ENCODE measurements around the gene CNTD1.
"Not testable (repeated sequence)": the region's sequence is repeated elsewhere in the genome, so short reads cannot be mapped to it uniquely, and the experiment has no call there.

CNTD1 gene

GRCh38 chr17:42798383-42799380, at the start of gene CNTD1, which contains the start of gene COA3:
Gene CNTD1 (plus strand): TSS chr17:42798861. CDS start chr17:42799068, 207 bp downstream.
Gene COA3 (minus strand): TSS chr17:42798704. CDS start chr17:42798681, 23 bp downstream.
- DNase-seq (ENCODE audit: extremely low read depth in 1 of 2, low read depth in 1 of 2) = peak; percentile 21 to 61

- no peak for DNase-seq (ENCODE audit: extremely low read depth in 1 of 2, low read depth in 1 of 2)
Observed at GRCh38 chr17:42748908-42749798, 49.5 kb upstream of the CNTD1 start.

- DNase-seq (ENCODE audit: extremely low read depth in 1 of 2, low read depth in 1 of 2) = no peak
Observed at GRCh38 chr17:42750739-42751344, 47.8 kb upstream of the CNTD1 start.

- no peak for DNase-seq (ENCODE audit: extremely low read depth in 1 of 2, low read depth in 1 of 2)
Observed at GRCh38 chr17:42751628-42752027, 47.0 kb upstream of the CNTD1 start.

GRCh38 chr17:42754782-42755181, 43.9 kb upstream of the CNTD1 start:
- DNase-seq (ENCODE audit: extremely low read depth in 1 of 2, low read depth in 1 of 2) = no peak

- DNase-seq (ENCODE audit: extremely low read depth in 1 of 2, low read depth in 1 of 2) = no peak
Observed at GRCh38 chr17:42759982-42760651, 38.5 kb upstream of the CNTD1 start.

- no peak for DNase-seq (ENCODE audit: extremely low read depth in 1 of 2, low read depth in 1 of 2)
Observed at GRCh38 chr17:42760652-42761581, 37.7 kb upstream of the CNTD1 start, which contains the start of gene RAMP2. Gene RAMP2 (plus strand): TSS chr17:42761227. CDS start chr17:42761262, 35 bp downstream.

GRCh38 chr17:42761638-42762037, 37.0 kb upstream of the CNTD1 start:
- DNase-seq (ENCODE audit: extremely low read depth in 1 of 2, low read depth in 1 of 2) = no peak

- DNase-seq (ENCODE audit: extremely low read depth in 1 of 2, low read depth in 1 of 2) = no peak
Observed at GRCh38 chr17:42766124-42766523, 32.5 kb upstream of the CNTD1 start.

GRCh38 chr17:42767512-42767911, 31.1 kb upstream of the CNTD1 start:
- no peak for DNase-seq (ENCODE audit: extremely low read depth in 1 of 2, low read depth in 1 of 2)

- DNase-seq (ENCODE audit: extremely low read depth in 1 of 2, low read depth in 1 of 2) = not testable (repeated sequence)
Observed at GRCh38 chr17:42768006-42768405, 30.7 kb upstream of the CNTD1 start.

GRCh38 chr17:42769964-42770363, 28.7 kb upstream of the CNTD1 start:
- DNase-seq (ENCODE audit: extremely low read depth in 1 of 2, low read depth in 1 of 2) = not testable (repeated sequence)

GRCh38 chr17:42772945-42773289, 25.7 kb upstream of the CNTD1 start:
- no peak for DNase-seq (ENCODE audit: extremely low read depth in 1 of 2, low read depth in 1 of 2)

GRCh38 chr17:42773290-42774035, 25.2 kb upstream of the CNTD1 start, which contains the start of gene VPS25:
Gene VPS25 (plus strand): TSS chr17:42773449. CDS start chr17:42773476, 27 bp downstream.
- peak; percentile 50 to 52 for DNase-seq (ENCODE audit: extremely low read depth in 1 of 2, low read depth in 1 of 2)

GRCh38 chr17:42774066-42774745, 24.5 kb upstream of the CNTD1 start:
- DNase-seq (ENCODE audit: extremely low read depth in 1 of 2, low read depth in 1 of 2) = no peak

- DNase-seq (ENCODE audit: extremely low read depth in 1 of 2, low read depth in 1 of 2) = no peak
Observed at GRCh38 chr17:42775534-42776098, 23.0 kb upstream of the CNTD1 start.

GRCh38 chr17:42778570-42778969, 20.1 kb upstream of the CNTD1 start:
- no peak for DNase-seq (ENCODE audit: extremely low read depth in 1 of 2, low read depth in 1 of 2)

All from activated CD8-positive, alpha-beta memory T cell treated with anti-CD3 and anti-CD28 coated beads for 1 hour (primary cell).